HG03175 (cell line): ENCODE data around the gene ANKFY1.

Source experiments
- ATAC-seq: cut with Tn5 transposase; IDR thresholded peaks from one replicate; pipeline ENCODE4 v1.9.1; 2021; ENCODE audit warnings: mild to moderate bottlenecking, moderate library complexity; ENCODE audit not compliant: unreplicated experiment

Gene ANKFY1, protein sequence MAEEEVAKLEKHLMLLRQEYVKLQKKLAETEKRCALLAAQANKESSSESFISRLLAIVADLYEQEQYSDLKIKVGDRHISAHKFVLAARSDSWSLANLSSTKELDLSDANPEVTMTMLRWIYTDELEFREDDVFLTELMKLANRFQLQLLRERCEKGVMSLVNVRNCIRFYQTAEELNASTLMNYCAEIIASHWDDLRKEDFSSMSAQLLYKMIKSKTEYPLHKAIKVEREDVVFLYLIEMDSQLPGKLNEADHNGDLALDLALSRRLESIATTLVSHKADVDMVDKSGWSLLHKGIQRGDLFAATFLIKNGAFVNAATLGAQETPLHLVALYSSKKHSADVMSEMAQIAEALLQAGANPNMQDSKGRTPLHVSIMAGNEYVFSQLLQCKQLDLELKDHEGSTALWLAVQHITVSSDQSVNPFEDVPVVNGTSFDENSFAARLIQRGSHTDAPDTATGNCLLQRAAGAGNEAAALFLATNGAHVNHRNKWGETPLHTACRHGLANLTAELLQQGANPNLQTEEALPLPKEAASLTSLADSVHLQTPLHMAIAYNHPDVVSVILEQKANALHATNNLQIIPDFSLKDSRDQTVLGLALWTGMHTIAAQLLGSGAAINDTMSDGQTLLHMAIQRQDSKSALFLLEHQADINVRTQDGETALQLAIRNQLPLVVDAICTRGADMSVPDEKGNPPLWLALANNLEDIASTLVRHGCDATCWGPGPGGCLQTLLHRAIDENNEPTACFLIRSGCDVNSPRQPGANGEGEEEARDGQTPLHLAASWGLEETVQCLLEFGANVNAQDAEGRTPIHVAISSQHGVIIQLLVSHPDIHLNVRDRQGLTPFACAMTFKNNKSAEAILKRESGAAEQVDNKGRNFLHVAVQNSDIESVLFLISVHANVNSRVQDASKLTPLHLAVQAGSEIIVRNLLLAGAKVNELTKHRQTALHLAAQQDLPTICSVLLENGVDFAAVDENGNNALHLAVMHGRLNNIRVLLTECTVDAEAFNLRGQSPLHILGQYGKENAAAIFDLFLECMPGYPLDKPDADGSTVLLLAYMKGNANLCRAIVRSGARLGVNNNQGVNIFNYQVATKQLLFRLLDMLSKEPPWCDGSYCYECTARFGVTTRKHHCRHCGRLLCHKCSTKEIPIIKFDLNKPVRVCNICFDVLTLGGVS

DNA sequence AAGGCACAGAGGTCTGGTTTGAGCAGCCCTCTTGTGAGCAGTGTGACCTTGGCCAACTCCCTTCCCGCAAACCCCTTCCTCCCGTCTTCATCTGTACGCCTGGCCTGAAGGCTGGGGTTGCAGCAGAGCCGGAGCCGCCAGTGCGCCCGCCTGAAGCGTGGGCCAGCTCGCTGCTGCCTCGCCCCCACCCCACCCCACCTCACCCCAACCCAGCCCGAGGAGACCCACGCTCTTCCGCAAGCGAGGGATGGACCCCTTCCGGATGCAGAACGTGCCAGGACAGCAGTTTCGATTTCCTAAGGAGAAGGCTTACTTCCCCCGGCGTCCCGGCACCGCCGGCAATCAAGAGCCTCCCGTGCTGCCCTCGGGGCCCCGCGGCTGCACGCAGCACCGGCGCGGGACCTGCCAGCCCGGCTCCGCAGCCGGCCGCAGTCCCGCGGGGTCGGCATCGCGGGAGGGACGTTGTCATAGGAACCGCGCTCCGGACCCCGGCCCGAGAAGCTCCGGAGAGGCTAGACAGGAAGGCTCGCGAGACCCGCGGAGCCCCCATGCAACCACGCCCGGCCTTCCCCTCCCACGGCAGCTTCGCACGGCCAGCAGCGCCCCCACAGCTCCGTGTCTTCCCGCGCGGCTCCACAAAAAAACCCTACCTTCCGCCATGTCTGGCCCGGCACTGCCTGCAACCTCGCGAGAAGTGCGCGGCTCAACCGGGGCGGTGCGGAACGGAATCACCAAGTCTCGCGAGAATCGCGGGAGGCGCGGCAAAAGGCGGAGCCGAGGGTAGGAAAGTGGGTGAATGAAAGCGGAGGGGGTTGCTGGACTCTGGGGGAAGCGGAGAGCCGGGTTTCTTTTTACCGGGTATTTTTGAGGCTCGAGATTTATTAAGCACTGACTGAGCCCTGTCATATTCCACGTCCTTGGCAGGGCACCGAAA lies at the start of gene ANKFY1:
TSS of gene ANKFY1 (minus strand) at position 698 of the 934 bp plus-strand sequence. CDS start at position 660, 38 bp downstream.
- peak; percentile 79 for ATAC-seq

DNA sequence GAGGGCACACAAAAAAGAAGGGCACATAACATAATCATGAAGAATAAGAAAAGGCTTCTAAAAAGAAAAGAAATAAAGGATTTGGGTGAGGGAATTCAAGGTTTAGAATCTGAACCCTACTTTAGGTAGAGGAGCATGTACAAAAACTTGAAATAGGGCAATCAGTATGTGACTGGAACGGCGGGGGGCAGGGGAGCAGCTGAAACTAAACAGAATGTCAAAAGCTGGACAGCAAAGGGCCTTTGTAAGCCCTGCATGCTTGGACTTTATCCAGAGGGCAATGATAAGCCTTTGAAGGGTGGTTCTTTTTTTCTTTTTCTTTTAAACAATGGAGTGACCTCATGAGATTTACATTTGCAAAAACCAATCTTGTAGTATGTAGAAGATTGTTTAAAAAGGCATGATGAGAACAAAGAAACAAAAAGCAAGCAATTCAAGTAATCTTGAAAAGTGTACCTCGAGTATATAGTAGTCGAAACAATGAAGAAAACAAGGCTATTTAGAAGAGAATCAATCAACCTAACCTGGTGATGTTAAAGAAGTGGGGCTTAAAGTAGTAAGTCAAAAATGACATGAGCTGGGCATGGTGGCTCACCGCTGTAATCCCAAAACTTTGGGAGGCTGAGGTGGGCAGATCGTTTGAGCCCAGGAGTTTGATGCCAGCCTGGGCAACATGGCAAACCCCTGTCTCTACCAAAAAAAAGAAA lies 46.7 kb upstream of the ANKFY1 start:
- ATAC-seq: no peak

DNA sequence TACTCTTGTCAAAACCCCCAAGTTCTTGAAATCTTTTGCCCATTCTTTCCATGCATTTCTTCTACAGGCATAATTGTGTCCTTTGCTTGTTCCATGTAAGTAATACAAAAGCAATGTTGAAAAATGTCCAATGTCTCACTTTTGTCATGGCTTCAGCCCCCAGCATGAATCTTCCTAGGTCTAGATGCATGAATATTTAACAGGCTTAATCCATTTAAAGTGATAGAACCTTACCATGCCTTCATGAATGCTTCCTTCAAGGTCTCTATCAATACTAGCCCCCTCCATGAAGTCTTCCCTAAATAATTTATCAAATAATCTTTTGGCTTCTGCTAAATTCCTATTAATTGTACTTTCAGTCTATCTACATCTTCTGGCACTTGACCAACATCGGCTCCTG lies 46.1 kb upstream of the ANKFY1 start:
- no peak for ATAC-seq

DNA sequence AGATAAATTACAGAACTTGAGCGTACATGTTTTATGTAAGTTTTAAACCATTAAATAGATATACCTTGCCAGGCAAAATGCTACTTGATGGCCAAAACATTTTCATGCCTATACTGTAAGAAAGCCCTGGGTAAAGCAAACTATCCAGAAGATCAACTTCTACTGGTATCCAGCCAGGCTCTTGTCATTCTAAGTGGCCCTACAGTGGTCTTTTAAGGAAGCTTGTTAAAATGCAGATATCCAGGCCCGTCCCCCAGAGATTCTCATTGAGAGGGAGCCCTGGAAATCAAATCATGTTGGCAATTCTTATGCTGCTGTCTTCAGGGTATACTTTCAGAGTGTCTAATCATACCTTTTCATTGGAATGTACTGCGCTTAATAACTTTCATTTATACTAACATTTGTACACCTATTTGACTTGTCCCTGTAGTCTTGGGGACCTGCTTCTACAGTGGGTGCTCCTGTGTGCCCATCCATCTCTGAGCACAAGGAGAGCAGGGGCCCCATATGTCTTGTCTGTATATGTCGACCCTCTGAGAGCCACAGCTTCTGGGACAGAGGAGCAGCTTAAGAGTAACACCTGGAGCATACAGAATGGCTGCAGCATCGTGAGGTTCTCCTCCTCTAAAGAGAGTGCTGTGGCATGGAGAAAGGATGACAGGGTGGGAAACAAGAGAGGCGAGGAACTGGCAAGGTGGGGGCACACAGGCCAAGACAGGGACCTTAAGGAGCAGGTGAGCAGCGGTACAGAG lies 43.6 kb upstream of the ANKFY1 start:
- ATAC-seq: no peak

DNA sequence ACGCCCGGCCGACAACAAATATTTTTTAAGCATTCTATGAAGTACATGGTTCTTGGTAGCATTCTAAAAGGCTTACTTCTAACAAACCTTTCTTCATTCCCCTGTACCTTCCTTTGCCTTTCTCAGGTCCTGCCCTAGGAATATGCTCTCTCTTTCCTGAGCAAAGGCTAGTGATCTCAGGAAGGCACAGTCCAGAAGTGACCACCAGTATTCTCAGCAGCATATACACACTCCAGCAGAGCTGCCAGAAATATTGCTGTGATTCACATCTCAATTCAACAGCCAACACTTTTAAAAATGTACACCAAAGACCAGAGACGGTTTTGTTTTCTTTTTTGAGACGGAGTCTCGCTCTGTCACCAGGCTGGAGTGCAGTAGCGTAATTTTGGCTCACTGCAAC lies 41.4 kb upstream of the ANKFY1 start:
- no peak for ATAC-seq

DNA sequence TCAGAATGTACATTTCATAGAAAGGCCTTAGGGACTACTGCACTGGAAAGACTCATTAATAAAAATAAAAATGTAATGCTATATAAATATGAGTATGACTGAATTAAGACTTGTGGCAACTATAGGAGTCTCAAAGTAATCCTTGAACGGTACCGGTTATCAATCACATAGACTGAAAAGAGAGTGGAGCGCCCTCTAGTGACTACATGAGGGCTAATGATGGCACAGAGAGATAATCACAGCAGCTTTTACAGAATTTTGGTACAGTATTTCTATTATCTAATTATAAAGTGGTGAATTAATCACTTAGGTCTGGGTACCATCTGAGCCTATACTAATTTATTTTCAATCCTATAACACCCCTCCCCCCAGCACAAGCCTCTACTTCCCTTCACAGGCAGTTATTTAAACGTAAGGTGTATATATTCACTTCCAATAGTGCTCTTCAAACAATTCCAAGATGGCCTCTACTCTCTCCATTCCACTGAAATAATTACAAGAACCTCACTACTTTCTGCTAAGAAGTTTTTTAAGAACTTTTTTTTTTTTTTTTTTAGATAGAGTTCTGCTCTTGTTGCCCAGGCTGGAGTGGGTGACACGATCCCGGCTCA lies 40.7 kb upstream of the ANKFY1 start:
- no peak for ATAC-seq

DNA sequence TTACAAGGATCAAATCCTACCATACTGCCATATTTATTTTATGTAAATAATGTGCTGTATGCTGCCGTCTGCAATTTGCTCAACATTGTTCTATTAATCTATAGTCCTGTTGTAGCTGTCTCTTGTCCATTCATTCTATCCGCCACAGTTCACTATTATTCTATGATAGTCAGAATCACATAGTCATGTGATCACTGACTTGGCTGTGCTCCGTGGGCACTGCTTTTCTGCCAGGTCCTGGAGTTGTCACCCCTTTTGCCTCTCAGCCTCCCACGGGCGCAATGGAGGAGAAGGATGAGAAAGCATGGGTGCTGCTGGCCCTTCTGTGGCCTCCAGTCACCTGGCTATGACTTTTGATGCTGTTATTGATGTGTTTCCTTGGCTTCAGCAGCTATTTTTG lies 37.3 kb upstream of the ANKFY1 start:
- ATAC-seq: no peak

DNA sequence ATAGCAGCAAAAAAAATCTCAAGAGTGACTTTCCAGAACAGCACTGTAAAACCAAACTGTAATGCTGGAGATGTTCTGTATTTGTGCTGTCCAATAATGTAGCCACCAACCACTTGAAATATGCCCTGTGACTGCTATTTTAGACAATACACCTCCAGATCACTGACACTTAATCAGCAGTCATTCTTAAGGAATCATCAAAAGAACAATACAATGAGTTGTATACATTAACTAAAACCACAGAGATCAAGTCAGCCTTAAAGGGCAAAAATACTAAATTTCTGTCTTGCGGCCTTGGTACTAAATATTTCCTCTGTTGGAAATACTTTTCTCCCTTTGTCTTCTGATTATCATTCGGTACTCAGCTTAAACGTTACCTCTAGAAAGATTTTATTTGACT lies 33.6 kb upstream of the ANKFY1 start:
- no peak for ATAC-seq

DNA sequence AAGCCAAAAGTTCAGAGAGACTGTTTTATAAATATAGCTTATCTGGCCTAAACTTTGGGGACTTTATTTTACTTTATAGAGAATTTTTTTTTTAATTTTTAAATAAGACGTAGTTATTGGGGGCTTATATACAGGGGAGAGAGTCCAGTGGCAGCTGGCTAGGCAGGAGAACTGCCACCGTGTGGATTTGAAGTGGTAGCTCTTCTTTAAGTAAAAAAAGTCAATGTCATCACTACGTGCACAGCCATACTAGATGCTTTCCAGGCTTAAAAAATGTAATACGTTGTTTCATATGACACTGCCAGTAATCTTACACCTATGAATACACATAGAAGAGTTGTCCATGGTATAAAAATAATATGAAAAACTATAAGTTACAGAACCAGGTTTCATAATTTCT lies 31.9 kb upstream of the ANKFY1 start:
- no peak for ATAC-seq

DNA sequence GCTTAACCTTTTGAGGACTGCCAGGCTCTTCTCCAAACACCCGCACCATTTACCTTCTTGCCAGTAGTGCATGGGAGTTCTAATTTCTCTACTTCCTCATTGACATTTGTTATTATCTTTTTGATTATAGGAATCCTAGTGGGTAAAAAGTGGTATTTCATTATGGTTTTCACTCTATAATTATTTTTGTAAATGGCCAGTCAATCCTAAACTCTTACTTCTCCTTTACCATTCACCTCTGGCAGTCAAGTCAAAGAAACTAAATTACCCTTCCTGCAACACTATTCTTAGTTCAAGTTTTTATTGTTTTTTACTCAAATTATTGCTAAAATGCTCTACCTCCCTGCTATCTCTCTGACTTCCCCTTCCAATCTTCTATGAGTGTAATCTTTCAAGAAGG lies 29.8 kb upstream of the ANKFY1 start:
- no peak for ATAC-seq

DNA sequence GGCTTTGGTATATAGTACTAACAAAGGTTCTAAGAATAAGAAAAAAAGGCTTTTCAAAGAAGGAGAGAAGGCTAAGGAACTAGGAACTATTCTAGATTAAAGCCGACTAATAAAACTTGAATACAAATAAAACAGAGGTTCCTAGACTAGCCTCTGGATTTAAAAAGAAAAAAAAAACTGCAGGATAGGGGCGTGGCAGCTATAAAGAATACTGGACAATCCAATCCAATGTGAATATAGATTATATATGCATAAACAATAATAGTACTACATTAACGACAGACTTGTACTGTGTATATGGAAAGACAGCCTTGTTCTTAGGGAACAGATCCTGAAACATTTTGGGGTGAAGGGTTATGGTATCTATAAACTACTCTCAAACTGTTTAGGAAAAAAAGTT lies 23.9 kb upstream of the ANKFY1 start:
- ATAC-seq: no peak

DNA sequence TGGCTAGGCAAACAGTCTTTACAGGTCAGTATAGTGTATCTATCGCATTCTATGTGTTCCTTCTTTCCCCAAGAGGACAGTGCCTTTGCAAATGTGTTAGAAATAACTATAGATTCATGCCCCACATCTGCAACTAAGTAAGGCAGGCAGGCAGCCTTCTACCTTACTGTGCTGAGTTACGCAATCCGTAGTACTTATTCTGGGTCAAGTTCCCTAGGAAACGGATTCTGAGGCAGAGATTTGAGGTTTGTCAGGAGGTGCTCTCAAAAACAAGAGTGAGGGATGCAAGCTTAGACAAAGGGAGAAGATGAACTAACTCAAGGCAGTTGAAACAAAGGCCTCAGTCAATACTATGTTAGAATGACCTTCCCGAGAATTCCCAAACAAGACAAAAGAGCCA lies 12.7 kb upstream of the ANKFY1 start:
- no peak for ATAC-seq

DNA sequence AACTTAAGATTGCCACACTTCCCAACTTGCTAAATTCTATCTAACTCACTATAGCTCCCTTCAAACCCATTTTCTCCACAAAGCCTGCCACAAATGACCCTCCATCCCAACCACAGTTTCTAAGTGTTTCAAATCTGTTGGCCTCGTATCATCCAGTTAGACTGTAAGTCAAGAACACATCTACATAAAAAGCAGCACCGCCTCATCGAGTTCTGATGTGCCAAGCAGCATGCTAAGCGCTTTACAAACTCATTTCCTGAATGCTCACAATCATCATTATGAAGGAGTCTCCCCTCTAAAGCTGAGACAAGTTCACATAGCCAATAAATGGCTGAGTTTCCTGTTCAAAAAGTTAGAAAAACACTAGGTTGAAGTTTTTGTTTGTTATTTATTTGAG lies 9.2 kb upstream of the ANKFY1 start:
- no peak for ATAC-seq

DNA sequence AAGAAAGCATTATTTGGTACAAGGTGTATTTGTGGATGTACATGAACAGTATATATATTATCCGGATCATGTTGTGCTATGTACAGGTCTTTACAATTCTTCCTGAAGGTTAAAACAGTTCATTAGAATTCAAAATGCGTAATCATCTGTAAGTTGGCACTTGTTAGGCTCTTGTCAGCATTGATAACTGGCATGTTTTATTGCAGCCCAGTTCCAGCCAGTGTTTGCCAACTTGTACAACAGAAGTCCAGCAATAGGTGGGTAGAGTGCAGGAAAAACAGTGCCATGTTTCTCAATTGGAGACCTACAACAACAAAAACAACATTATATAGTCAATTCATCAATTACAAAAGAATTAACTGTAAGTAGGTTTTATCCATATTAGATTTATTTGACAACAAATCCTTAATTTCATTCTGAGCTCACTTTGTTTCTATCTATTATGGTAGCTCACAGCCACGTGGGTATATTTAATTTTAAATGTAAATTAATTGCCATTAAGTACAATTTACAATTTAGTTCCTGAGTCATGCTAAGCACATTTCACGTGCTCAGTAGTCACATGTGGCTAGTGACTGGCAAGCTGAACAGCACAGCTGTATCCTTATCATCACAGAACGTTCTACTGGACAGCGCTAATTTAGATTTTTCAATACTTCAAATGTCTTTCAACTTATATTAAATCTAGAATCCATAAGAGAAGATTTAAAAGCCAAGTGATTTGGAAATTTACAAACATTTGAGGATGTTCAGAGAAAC lies 8.6 kb upstream of the ANKFY1 start:
- no peak for ATAC-seq

DNA sequence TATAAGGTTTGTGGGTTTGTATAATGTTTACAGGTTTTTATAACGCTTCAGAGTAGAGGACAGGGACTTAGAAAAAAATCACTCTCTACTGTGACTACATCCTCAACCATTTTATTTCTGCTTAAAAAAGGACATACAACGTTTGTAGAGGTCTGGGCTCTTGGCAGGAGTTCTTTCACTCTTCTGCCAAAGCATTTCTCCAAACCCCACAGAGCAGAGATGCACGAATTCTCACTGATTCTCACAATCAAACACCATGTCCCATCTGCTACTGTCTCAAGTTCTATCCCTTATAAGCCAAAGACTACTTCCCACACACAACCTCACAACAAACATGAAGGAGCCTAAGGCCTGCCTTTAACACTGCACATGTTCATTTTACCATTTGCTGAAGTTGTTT lies 7.0 kb upstream of the ANKFY1 start:
- ATAC-seq: no peak

DNA sequence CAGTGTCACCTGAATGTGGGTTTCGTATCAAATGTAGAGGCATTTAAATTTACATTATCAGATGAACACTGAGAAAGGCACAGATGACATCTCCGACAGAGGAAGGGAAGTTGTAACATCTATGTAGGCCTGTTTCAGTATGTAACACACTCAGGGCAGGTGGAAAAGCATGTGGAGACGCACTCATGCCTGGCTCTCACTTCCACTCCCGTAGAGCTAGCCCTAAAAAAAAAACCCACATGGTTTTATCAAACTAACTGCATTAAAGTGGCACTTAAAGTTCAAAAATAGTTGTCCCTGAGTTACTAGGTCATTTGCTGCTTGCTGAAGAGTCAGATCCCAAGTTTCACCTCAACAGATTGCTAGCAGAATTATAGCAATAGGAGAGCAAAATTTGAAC lies 6.1 kb upstream of the ANKFY1 start:
- ATAC-seq: no peak

DNA sequence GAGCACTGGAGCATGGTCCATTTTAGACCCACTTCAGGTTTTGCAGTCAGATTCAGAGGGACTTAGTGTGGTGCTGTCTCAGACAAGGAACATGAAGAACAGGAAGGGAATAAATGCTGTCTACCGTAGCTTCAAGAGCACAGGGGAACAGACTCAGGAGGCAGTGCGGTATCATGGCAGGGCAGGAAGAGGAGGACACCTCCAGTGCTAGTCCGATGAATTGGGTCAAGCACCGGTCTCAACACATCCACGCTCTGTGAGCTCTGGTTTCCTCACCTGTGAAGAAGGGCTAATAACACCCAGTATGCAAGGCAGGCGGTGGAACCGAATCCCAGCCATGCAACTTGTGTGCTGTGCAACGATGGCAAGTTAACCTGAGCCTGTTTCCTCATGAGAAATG lies 3.6 kb upstream of the ANKFY1 start:
- ATAC-seq: no peak

DNA sequence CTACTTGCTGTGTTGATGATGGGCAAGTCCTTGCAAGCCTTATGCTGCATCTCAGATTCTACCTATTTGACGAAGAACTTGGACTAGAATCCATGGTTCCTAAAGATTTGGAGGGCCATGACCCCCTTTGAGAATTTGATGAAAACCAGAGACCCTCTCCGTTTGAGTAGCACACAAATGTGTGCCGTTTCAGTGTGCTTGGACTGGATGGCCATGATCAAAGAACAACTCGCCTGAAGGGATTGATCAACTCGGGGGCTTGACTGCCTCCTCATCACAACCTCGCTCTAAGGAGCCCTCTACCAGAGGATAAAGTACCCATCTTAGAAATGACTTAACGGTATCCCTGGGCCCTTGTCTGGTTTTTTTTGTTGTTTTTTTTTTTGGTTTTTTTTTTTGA lies 2.8 kb upstream of the ANKFY1 start:
- no peak for ATAC-seq
